GM23338 (cell line): ENCODE results near the gene CPXM1. TPM values are rescaled to one million over a fixed set of nuclear protein-coding genes. Genes with fewer than 3 reads are reported as not detected.

Source experiments
- ATAC-seq: fragments of 200-7000 bp; cut with Tn5 transposase; 3 replicates; pipeline ENCODE4 v1.9.1; 2020
- DNase-seq: peaks from one replicate; pipeline ENCODE4 v3.0.0-alpha.2; 2015; ENCODE audit warnings: low spot score
- H2AFZ ChIP-seq: fragments of 200-600 bp; sonication (generic); 2 replicates; pipeline ENCODE4 v1.8.0; 2016; ENCODE audit warnings: antibody characterized with exemption, mild to moderate bottlenecking, moderate library complexity
- H3F3A ChIP-seq: fragments of 200-600 bp; sonication (generic); replicated peaks from 2 replicates; pipeline ENCODE4 v1.8.0; 2017; ENCODE audit warnings: antibody characterized with exemption, mixed run types, low read depth
- H3K27ac ChIP-seq: fragments of 200-600 bp; sonication (generic); 2 replicates; pipeline ENCODE4 v1.6.1; 2016; ENCODE audit warnings: low read depth
- H3K27me3 ChIP-seq: fragments of 200-600 bp; sonication (generic); 2 replicates; pipeline ENCODE4 v1.8.0; 2016; ENCODE audit warnings: mild to moderate bottlenecking, mixed run types, moderate library complexity; ENCODE audit not compliant: insufficient read depth
- H3K36me3 ChIP-seq: fragments of 200-600 bp; sonication (generic); 2 replicates; pipeline ENCODE4 v1.8.0; 2016; ENCODE audit warnings: mild to moderate bottlenecking; ENCODE audit not compliant: insufficient read depth
- H3K4me1 ChIP-seq: fragments of 200-600 bp; sonication (generic); 2 replicates; pipeline ENCODE4 v1.8.0; 2016; ENCODE audit warnings: mild to moderate bottlenecking, moderate library complexity; ENCODE audit not compliant: insufficient read depth
- H3K4me2 ChIP-seq: fragments of 200-600 bp; sonication (generic); 2 replicates; pipeline ENCODE4 v1.7.1; 2017; ENCODE audit warnings: mixed run types
- H3K4me3 ChIP-seq: fragments of 200-600 bp; sonication (generic); 2 replicates; pipeline ENCODE4 v1.6.1; 2016; ENCODE audit warnings: mixed run types
- H3K79me2 ChIP-seq: fragments of 200-600 bp; sonication (generic); replicated peaks from 2 replicates; pipeline ENCODE4 v1.8.0; 2017; ENCODE audit warnings: mild to moderate bottlenecking; ENCODE audit not compliant: insufficient read depth
- H3K9me2 ChIP-seq: fragments of 200-600 bp; sonication (generic); 2 replicates; pipeline ENCODE4 v1.8.0; 2017; ENCODE audit not compliant: insufficient read depth
- H4K20me1 ChIP-seq: fragments of 200-600 bp; sonication (generic); replicated peaks from 2 replicates; pipeline ENCODE4 v1.8.0; 2017; ENCODE audit warnings: mild to moderate bottlenecking; ENCODE audit not compliant: insufficient read depth
- H3K27ac Mint-ChIP-seq: 2 replicates; pipeline ENCODE4 v1.8.0; 2020; ENCODE audit warnings: inconsistent platforms, mild to moderate bottlenecking, moderate library complexity, mixed read lengths
- H3K27me3 Mint-ChIP-seq: 3 replicates; pipeline ENCODE4 v1.8.0; 2022; ENCODE audit warnings: low read depth, mild to moderate bottlenecking, moderate library complexity, mixed read lengths, inconsistent platforms; ENCODE audit not compliant: insufficient read depth, poor library complexity
- H3K36me3 Mint-ChIP-seq: 3 replicates; pipeline ENCODE4 v1.8.0; 2021; ENCODE audit warnings: low read depth, mild to moderate bottlenecking, inconsistent platforms, moderate library complexity, mixed read lengths
- H3K4me1 Mint-ChIP-seq: 3 replicates; pipeline ENCODE4 v1.8.0; 2020; ENCODE audit warnings: mild to moderate bottlenecking, inconsistent platforms, mixed read lengths
- H3K4me3 Mint-ChIP-seq: 3 replicates; pipeline ENCODE4 v1.8.0; 2021; ENCODE audit warnings: moderate library complexity, mild to moderate bottlenecking, inconsistent platforms, mixed read lengths
- H3K9me3 Mint-ChIP-seq: 3 replicates; pipeline ENCODE4 v1.8.0; 2020; ENCODE audit warnings: moderate library complexity, mild to moderate bottlenecking, inconsistent platforms, mixed read lengths
- CREB1 ChIP-seq: fragments of 250-450 bp; sonication (Bioruptor Pico); IDR thresholded peaks from 2 replicates; pipeline ENCODE4 v1.5.0; 2020; ENCODE audit warnings: low read depth, mild to moderate bottlenecking, moderate library complexity
- ETS1 ChIP-seq: IDR thresholded peaks from 2 replicates; pipeline ENCODE4 v1.6.1; 2016; ENCODE audit warnings: antibody characterized with exemption
- EZH2 ChIP-seq: fragments of 200-600 bp; sonication (generic); IDR thresholded peaks from one replicate; pipeline ENCODE4 v1.8.0; 2017; ENCODE audit warnings: antibody characterized with exemption, mild to moderate bottlenecking, low read depth; ENCODE audit not compliant: unreplicated experiment
- EZH2phosphoT487 ChIP-seq: fragments of 200-600 bp; sonication (generic); IDR thresholded peaks from one replicate; pipeline ENCODE4 v1.8.1; 2018; ENCODE audit warnings: antibody characterized with exemption; ENCODE audit not compliant: unreplicated experiment
- JUNB ChIP-seq: IDR thresholded peaks from one replicate; pipeline ENCODE4 v1.6.1; 2016; ENCODE audit warnings: antibody characterized with exemption; ENCODE audit not compliant: unreplicated experiment
- NANOG ChIP-seq: IDR thresholded peaks from 2 replicates; pipeline ENCODE4 v1.6.1; 2016; ENCODE audit warnings: antibody characterized with exemption, borderline replicate concordance
- POLR2AphosphoS5 ChIP-seq: IDR thresholded peaks from 2 replicates; pipeline ENCODE4 v1.6.1; 2016; ENCODE audit warnings: antibody characterized with exemption, low read depth
- REST ChIP-seq: IDR thresholded peaks from one replicate; pipeline ENCODE4 v1.6.1; 2018; ENCODE audit warnings: antibody characterized with exemption; ENCODE audit not compliant: unreplicated experiment
- STAT1 ChIP-seq: IDR thresholded peaks from one replicate; pipeline ENCODE4 v1.6.1; 2016; ENCODE audit warnings: antibody characterized with exemption; ENCODE audit not compliant: unreplicated experiment
- ZNF114 ChIP-seq: fragments of 250-450 bp; sonication (Bioruptor Pico); IDR thresholded peaks from 2 replicates; pipeline ENCODE4 v1.5.0; 2020; ENCODE audit warnings: mild to moderate bottlenecking, moderate library complexity
- ZNF331 ChIP-seq: fragments of 250-450 bp; sonication (Bioruptor Pico); IDR thresholded peaks from 2 replicates; pipeline ENCODE4 v1.5.0; 2020; ENCODE audit warnings: low read depth, mild to moderate bottlenecking, moderate library complexity
- polyA plus RNA-seq: library from polyadenylated mRNA; unstranded; fragments of >200 nt; fragmentation: Nextera tagmentation; extraction: Ambion mirVana; gene quantifications from 2 replicates; pipeline ENCODE4 v1.2.1, GENCODE V29; 2016
- total RNA-seq: library from RNA; depleted of rRNA; stranded (reverse); fragments of >200 nt; shearing (Covaris generic); gene quantifications from 2 replicates; pipeline ENCODE4 v1.2.3, GENCODE V29; 2014
- TF ChIP-seq, protein P1 (sequence below): fragments of 250-450 bp; sonication (Bioruptor Pico); IDR thresholded peaks from 2 replicates; pipeline ENCODE4 v1.5.0; 2020; ENCODE audit warnings: mild to moderate bottlenecking, moderate library complexity
- TF ChIP-seq, protein P2 (sequence below), 2 experiments: fragments of 200-600 bp in 1 of 2; sonication (generic) in 1 of 2; conservative IDR thresholded peaks; 2 replicates each; pipeline versions ENCODE4 v1.5.1 to v1.6.1; 2016 to 2017; ENCODE audit warnings: antibody characterized with exemption in 2 of 2, low read depth in 2 of 2, mild to moderate bottlenecking in 2 of 2, moderate library complexity in 1 of 2

The CPXM1 gene
- total and polyA plus RNA-seq, 2 experiments from 2014 or later, result 17.0 to 29.3 TPM

DNA sequence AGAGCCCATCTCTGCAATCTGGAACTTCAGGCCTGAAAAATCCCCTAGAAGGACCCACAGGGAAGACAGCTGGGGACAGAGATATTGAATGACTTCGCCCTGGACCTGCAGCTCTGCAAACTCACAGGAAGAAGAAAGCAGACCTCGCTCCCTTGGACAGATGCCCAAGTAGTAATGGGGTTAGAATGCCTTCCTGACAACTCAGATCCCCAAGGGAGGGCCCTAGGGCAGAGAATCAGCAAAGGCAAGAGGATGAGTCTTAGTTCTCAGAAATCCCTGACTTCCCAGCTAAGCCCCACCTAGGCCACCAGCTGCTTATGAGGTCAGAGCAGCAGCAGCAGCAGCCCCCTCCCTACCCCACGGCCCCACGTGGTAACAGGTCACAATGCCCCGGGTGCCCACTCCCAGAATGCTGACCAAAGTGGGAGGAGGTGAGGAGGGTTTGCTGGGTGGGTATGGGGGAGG is 14.2 kb upstream of the CPXM1 start, which contains the start of gene C20orf141:
C20orf141 (plus strand) TSS at position 401 of the 465 bp plus-strand sequence. CDS start 198 bp downstream, outside the sequence.
- H3K4me2 ChIP-seq, result no peak within 1 kb of the TSS
- no peak; the same call in 2 of the 3 replicates for ATAC-seq
- Mint-ChIP-seq H3K36me3 (no peaks in the 10 kb centered on the region), H3K9me3 (peaks cover 7% of the 10 kb centered on the region), H3K27me3 (peaks cover 15% of the 10 kb centered on the region), H3K4me1 (no peaks in the 10 kb centered on the region; the same call in 1 of the 3 replicates), H3K4me3 (no peak within 1 kb of the TSS), H3K27ac (no peak within 1 kb of the TSS)
- H3K27ac ChIP-seq, result no peak within 1 kb of the TSS
- H3K4me1 ChIP-seq, result no peaks in the 10 kb centered on the region
- H4K20me1 ChIP-seq, result no peaks in the 10 kb centered on the region
- no peak within 1 kb of the TSS for H2AFZ ChIP-seq
- H3F3A ChIP-seq, result no peaks in the 10 kb centered on the region
- no peak for TF ChIP-seq EZH2phosphoT487
- no peak for TF ChIP-seq STAT1
- no peak for TF ChIP-seq JUNB
- no peak for TF ChIP-seq EZH2
- no peak for TF ChIP-seq ZNF114 (CRISPR knock-in tag)
- TF ChIP-seq, protein P1, sequence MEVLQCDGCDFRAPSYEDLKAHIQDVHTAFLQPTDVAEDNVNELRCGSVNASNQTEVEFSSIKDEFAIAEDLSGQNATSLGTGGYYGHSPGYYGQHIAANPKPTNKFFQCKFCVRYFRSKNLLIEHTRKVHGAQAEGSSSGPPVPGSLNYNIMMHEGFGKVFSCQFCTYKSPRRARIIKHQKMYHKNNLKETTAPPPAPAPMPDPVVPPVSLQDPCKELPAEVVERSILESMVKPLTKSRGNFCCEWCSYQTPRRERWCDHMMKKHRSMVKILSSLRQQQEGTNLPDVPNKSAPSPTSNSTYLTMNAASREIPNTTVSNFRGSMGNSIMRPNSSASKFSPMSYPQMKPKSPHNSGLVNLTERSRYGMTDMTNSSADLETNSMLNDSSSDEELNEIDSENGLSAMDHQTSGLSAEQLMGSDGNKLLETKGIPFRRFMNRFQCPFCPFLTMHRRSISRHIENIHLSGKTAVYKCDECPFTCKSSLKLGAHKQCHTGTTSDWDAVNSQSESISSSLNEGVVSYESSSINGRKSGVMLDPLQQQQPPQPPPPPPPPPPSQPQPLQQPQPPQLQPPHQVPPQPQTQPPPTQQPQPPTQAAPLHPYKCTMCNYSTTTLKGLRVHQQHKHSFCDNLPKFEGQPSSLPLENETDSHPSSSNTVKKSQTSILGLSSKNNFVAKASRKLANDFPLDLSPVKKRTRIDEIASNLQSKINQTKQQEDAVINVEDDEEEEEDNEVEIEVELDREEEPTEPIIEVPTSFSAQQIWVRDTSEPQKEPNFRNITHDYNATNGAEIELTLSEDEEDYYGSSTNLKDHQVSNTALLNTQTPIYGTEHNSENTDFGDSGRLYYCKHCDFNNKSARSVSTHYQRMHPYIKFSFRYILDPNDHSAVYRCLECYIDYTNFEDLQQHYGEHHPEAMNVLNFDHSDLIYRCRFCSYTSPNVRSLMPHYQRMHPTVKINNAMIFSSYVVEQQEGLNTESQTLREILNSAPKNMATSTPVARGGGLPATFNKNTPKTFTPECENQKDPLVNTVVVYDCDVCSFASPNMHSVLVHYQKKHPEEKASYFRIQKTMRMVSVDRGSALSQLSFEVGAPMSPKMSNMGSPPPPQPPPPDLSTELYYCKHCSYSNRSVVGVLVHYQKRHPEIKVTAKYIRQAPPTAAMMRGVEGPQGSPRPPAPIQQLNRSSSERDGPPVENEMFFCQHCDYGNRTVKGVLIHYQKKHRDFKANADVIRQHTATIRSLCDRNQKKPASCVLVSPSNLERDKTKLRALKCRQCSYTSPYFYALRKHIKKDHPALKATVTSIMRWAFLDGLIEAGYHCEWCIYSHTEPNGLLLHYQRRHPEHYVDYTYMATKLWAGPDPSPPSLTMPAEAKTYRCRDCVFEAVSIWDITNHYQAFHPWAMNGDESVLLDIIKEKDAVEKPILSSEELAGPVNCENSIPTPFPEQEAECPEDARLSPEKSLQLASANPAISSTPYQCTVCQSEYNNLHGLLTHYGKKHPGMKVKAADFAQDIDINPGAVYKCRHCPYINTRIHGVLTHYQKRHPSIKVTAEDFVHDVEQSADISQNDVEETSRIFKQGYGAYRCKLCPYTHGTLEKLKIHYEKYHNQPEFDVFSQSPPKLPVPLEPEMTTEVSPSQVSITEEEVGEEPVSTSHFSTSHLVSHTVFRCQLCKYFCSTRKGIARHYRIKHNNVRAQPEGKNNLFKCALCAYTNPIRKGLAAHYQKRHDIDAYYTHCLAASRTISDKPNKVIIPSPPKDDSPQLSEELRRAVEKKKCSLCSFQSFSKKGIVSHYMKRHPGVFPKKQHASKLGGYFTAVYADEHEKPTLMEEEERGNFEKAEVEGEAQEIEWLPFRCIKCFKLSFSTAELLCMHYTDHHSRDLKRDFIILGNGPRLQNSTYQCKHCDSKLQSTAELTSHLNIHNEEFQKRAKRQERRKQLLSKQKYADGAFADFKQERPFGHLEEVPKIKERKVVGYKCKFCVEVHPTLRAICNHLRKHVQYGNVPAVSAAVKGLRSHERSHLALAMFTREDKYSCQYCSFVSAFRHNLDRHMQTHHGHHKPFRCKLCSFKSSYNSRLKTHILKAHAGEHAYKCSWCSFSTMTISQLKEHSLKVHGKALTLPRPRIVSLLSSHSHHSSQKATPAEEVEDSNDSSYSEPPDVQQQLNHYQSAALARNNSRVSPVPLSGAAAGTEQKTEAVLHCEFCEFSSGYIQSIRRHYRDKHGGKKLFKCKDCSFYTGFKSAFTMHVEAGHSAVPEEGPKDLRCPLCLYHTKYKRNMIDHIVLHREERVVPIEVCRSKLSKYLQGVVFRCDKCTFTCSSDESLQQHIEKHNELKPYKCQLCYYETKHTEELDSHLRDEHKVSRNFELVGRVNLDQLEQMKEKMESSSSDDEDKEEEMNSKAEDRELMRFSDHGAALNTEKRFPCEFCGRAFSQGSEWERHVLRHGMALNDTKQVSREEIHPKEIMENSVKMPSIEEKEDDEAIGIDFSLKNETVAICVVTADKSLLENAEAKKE (CRISPR knock-in tag), result no peak
- TF ChIP-seq ETS1, result no peak
- TF ChIP-seq ZNF331 (CRISPR knock-in tag), result no peak
- no peak for TF ChIP-seq POLR2AphosphoS5
- TF ChIP-seq REST, result no peak
- TF ChIP-seq, protein P2, sequence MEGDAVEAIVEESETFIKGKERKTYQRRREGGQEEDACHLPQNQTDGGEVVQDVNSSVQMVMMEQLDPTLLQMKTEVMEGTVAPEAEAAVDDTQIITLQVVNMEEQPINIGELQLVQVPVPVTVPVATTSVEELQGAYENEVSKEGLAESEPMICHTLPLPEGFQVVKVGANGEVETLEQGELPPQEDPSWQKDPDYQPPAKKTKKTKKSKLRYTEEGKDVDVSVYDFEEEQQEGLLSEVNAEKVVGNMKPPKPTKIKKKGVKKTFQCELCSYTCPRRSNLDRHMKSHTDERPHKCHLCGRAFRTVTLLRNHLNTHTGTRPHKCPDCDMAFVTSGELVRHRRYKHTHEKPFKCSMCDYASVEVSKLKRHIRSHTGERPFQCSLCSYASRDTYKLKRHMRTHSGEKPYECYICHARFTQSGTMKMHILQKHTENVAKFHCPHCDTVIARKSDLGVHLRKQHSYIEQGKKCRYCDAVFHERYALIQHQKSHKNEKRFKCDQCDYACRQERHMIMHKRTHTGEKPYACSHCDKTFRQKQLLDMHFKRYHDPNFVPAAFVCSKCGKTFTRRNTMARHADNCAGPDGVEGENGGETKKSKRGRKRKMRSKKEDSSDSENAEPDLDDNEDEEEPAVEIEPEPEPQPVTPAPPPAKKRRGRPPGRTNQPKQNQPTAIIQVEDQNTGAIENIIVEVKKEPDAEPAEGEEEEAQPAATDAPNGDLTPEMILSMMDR (conservative IDR thresholded peaks at IDR 0.05; ENCODE audit: low read depth in 2 of 2), result no peak
- no peak for TF ChIP-seq CREB1 (CRISPR knock-in tag)
- TF ChIP-seq NANOG, result no peak
- no peak within 1 kb of the TSS for H3K4me3 ChIP-seq
- H3K27me3 ChIP-seq, result peaks cover 56% of the 10 kb centered on the region
- no peaks in the 10 kb centered on the region for H3K36me3 ChIP-seq
- no peaks in the 10 kb centered on the region for H3K79me2 ChIP-seq
- no peak for DNase-seq
- H3K9me2 ChIP-seq, result no peaks in the 10 kb centered on the region
